Activated CD4-positive, alpha-beta T cell treated with anti-CD3 and anti-CD28 coated beads, Interleukin-2, amount 50 U/mL, for 4 hours (primary cell): ENCODE measurements around the gene GDF9.

Experiments used
- DNase-seq, 2 experiments: peaks; one replicate each; pipeline ENCODE4 v3.0.0-alpha.2; 2020

The GDF9 gene

GRCh38 chr5:132832612-132833011 is 33.7 kb downstream of the GDF9 start:
- DNase-seq: no peak

- no peak for DNase-seq
Observed at GRCh38 chr5:132831095-132831860, 35.0 kb downstream of the GDF9 start.

- no peak for DNase-seq
Observed at GRCh38 chr5:132830436-132831094, 35.7 kb downstream of the GDF9 start, which contains the start of gene SHROOM1. Gene SHROOM1, minus strand, starts transcription at chr5:132830647. Its CDS starts 4,507 bp downstream, at chr5:132826140.

GRCh38 chr5:132829742-132830435 is 36.4 kb downstream of the GDF9 start:
- DNase-seq: peak; percentile 60 to 64

- no peak for DNase-seq
Observed at GRCh38 chr5:132828846-132829494, 37.3 kb downstream of the GDF9 start.

GRCh38 chr5:132827943-132828673 is 38.2 kb downstream of the GDF9 start:
- DNase-seq: no peak

- DNase-seq: no peak
Observed at GRCh38 chr5:132826424-132827082, 39.7 kb downstream of the GDF9 start.

- no peak for DNase-seq
Observed at GRCh38 chr5:132825834-132826391, 40.4 kb downstream of the GDF9 start.

GRCh38 chr5:132825033-132825833 is 41.0 kb downstream of the GDF9 start:
- DNase-seq: no peak

GRCh38 chr5:132824426-132824825 is 41.8 kb downstream of the GDF9 start:
- DNase-seq: no peak

- no peak for DNase-seq
Observed at GRCh38 chr5:132823481-132824050, 42.7 kb downstream of the GDF9 start.

- no peak for DNase-seq
Observed at GRCh38 chr5:132822650-132823480, 43.4 kb downstream of the GDF9 start.

GRCh38 chr5:132821791-132822190 is 44.5 kb downstream of the GDF9 start:
- no peak for DNase-seq

GRCh38 chr5:132821350-132821749 is 44.9 kb downstream of the GDF9 start:
- no peak for DNase-seq

GRCh38 chr5:132820162-132820754 is 46.0 kb downstream of the GDF9 start:
- DNase-seq: peak; percentile 86 to 90

GRCh38 chr5:132819468-132819867 is 46.8 kb downstream of the GDF9 start:
- DNase-seq: no peak

- no peak for DNase-seq
Observed at GRCh38 chr5:132817011-132817410, 49.3 kb downstream of the GDF9 start.

GRCh38 chr5:132816554-132816953 is 49.7 kb downstream of the GDF9 start:
- DNase-seq: no peak

GRCh38 chr5:132816083-132816482 is 50.2 kb downstream of the GDF9 start:
- DNase-seq: no peak
